A673 (cell line): ENCODE results near the gene SRSF8.

Experiments
- EZH2 ChIP-seq: fragments of 200-600 bp; sonication (generic); IDR thresholded peaks from 2 replicates; pipeline ENCODE4 v1.6.1; 2017; ENCODE audit warnings: borderline replicate concordance, low read depth, mild to moderate bottlenecking, mixed read lengths, antibody characterized with exemption, low read length; ENCODE audit not compliant: poor library complexity, severe bottlenecking
- TF ChIP-seq, protein P1 (sequence below): fragments of 300-800, 200-600 bp; sonication (generic); conservative IDR thresholded peaks from 2 replicates; pipeline ENCODE4 v1.5.1; 2017; ENCODE audit warnings: low read depth, mild to moderate bottlenecking, antibody characterized with exemption, low read length, moderate library complexity, mixed read lengths

DNA sequence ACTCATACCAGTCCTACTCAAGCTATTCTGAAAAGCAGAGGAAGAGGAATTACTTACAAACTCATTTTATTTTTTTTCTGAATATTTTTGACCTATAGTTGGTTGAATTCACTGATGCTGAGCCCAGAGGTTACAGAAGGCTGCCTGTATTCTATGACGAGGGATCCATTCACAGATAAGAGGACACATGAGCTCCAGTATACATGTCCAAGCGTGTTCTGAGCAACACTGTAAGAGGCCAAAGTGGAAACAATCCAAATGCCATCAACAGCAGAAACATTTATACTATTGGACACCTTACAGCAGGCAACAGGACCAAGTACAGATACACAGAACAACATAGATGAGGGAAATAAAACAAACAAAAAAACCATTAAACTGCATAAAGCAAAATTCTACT lies 31.4 kb upstream of the SRSF8 start:
- TF ChIP-seq EZH2: no peak
- TF ChIP-seq, protein P1, sequence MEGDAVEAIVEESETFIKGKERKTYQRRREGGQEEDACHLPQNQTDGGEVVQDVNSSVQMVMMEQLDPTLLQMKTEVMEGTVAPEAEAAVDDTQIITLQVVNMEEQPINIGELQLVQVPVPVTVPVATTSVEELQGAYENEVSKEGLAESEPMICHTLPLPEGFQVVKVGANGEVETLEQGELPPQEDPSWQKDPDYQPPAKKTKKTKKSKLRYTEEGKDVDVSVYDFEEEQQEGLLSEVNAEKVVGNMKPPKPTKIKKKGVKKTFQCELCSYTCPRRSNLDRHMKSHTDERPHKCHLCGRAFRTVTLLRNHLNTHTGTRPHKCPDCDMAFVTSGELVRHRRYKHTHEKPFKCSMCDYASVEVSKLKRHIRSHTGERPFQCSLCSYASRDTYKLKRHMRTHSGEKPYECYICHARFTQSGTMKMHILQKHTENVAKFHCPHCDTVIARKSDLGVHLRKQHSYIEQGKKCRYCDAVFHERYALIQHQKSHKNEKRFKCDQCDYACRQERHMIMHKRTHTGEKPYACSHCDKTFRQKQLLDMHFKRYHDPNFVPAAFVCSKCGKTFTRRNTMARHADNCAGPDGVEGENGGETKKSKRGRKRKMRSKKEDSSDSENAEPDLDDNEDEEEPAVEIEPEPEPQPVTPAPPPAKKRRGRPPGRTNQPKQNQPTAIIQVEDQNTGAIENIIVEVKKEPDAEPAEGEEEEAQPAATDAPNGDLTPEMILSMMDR: no peak
